ENCODE results near the gene GNAO1.

Gene GNAO1

GRCh38 chr16:56226187-56226586 is 34.9 kb downstream of the GNAO1 start:
- no peak overlapping the region for H3K4me3 ChIP-seq (ENCODE audit: low read depth, low read length)
- TF ChIP-seq CTCF (IDR thresholded peaks at IDR 0.05; ENCODE audit: low read depth, low read length): no peak

GRCh38 chr16:56226845-56227525 is 35.7 kb downstream of the GNAO1 start:
- H3K4me3 ChIP-seq (ENCODE audit: low read depth, low read length): no peak overlapping the region
- no peak for TF ChIP-seq CTCF (IDR thresholded peaks at IDR 0.05; ENCODE audit: low read depth, low read length)

- H3K4me3 ChIP-seq (ENCODE audit: low read depth, low read length): no peak overlapping the region
- TF ChIP-seq CTCF (IDR thresholded peaks at IDR 0.05; ENCODE audit: low read depth, low read length): no peak
These were observed 36.6 kb downstream of the GNAO1 start for GRCh38 chr16:56227936-56228335.

- no peak for TF ChIP-seq CTCF (IDR thresholded peaks at IDR 0.05; ENCODE audit: low read depth, low read length)
- no peak overlapping the region for H3K4me3 ChIP-seq (ENCODE audit: low read depth, low read length)
These were observed 37.2 kb downstream of the GNAO1 start for GRCh38 chr16:56228476-56228875.

GRCh38 chr16:56233795-56234566 is 42.7 kb downstream of the GNAO1 start:
- TF ChIP-seq CTCF (IDR thresholded peaks at IDR 0.05; ENCODE audit: low read depth, low read length): no peak
- no peak overlapping the region for H3K4me3 ChIP-seq (ENCODE audit: low read depth, low read length)

- TF ChIP-seq CTCF (IDR thresholded peaks at IDR 0.05; ENCODE audit: low read depth, low read length): no peak
- no peak overlapping the region for H3K4me3 ChIP-seq (ENCODE audit: low read depth, low read length)
These were observed 43.4 kb downstream of the GNAO1 start for GRCh38 chr16:56234737-56235136.

- no peak overlapping the region for H3K4me3 ChIP-seq (ENCODE audit: low read depth, low read length)
- no peak for TF ChIP-seq CTCF (IDR thresholded peaks at IDR 0.05; ENCODE audit: low read depth, low read length)
These were observed 46.2 kb downstream of the GNAO1 start for GRCh38 chr16:56237451-56237930.
